Keratinocyte (primary cell): Measurements from ENCODE around the gene SH3RF1.

ENCODE experiments used
- EZH2 ChIP-seq: IDR thresholded peaks from one replicate; pipeline ENCODE4 v1.6.1; 2012; ENCODE audit warnings: inconsistent platforms, mild to moderate bottlenecking, low read length, moderate library complexity
- TF ChIP-seq, protein P1 (sequence below), 3 experiments: IDR thresholded peaks in 1 of 3; conservative IDR thresholded peaks in 1 of 3; optimal IDR thresholded peaks in 1 of 3; 2 replicates in 2 of 3; 3 replicates in 1 of 3; pipeline versions ENCODE3 to v1.5.1; 2011; ENCODE audit warnings: low read length in 3 of 3, mild to moderate bottlenecking in 3 of 3, moderate library complexity in 2 of 3, control low read depth in 1 of 3, inconsistent platforms in 1 of 3; ENCODE audit not compliant: insufficient read depth in 2 of 3; ENCODE audit errors: extremely low read depth in 1 of 3

GRCh38 chr4:169094656-169095231 is 176.0 kb downstream of the SH3RF1 start:
- TF ChIP-seq, protein P1, sequence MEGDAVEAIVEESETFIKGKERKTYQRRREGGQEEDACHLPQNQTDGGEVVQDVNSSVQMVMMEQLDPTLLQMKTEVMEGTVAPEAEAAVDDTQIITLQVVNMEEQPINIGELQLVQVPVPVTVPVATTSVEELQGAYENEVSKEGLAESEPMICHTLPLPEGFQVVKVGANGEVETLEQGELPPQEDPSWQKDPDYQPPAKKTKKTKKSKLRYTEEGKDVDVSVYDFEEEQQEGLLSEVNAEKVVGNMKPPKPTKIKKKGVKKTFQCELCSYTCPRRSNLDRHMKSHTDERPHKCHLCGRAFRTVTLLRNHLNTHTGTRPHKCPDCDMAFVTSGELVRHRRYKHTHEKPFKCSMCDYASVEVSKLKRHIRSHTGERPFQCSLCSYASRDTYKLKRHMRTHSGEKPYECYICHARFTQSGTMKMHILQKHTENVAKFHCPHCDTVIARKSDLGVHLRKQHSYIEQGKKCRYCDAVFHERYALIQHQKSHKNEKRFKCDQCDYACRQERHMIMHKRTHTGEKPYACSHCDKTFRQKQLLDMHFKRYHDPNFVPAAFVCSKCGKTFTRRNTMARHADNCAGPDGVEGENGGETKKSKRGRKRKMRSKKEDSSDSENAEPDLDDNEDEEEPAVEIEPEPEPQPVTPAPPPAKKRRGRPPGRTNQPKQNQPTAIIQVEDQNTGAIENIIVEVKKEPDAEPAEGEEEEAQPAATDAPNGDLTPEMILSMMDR (optimal IDR thresholded peaks at IDR 0.05 in 1 of 3, IDR thresholded peaks at IDR 0.05 in 1 of 3, conservative IDR thresholded peaks at IDR 0.05 in 1 of 3; ENCODE audit: extremely low read depth in 1 of 3, insufficient read depth in 2 of 3, low read length in 3 of 3), result no peak
- TF ChIP-seq EZH2, result no peak
